ENCODE results near the gene LAMTOR4. TPM values are rescaled to one million over a fixed set of nuclear protein-coding genes. Genes with fewer than 3 reads are reported as not detected.
"Not testable (repeated sequence)": the region's sequence is repeated elsewhere in the genome, so short reads cannot be mapped to it uniquely, and the experiment has no call there.

LAMTOR4 gene
- total RNA-seq, 1 experiment from 2014 or later: 54.8 TPM

- H3K36me3 ChIP-seq, H3K4me3 ChIP-seq, DNase-seq, H3K27me3 ChIP-seq, H3K9me3 ChIP-seq: not testable (repeated sequence)
Observed at GRCh38 chr7:100195901-100196322, 47.2 kb downstream of the LAMTOR4 start.

DNA sequence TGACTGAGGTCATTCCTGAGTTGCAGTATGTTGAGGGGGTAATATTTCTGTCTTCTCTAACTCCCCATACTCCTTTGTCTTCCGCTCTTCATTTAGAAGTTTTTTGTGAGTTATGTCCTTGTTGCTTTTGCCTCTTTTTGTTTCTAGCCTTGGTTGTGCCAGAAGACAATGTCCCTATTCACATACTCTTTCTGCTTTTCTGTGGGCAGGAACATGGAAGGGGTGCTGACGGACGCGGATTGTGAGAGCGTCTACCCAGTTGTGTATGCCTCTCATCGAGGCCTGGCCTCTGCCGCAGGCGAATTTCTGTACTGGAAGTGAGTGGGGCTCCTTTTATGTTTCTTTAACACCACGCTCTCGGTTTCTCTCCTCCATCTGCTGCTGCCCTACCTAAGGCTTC lies 49.5 kb downstream of the LAMTOR4 start:
- peaks cover 4% of the 10 kb centered on the region; the same call in 1 of the 2 replicates for H3K27me3 ChIP-seq
- H3K36me3 ChIP-seq: no peaks in the 10 kb centered on the region
- no peaks in the 10 kb centered on the region for H3K9me3 ChIP-seq
- no peak for DNase-seq
- H3K4me3 ChIP-seq: no peak overlapping the region

DNA sequence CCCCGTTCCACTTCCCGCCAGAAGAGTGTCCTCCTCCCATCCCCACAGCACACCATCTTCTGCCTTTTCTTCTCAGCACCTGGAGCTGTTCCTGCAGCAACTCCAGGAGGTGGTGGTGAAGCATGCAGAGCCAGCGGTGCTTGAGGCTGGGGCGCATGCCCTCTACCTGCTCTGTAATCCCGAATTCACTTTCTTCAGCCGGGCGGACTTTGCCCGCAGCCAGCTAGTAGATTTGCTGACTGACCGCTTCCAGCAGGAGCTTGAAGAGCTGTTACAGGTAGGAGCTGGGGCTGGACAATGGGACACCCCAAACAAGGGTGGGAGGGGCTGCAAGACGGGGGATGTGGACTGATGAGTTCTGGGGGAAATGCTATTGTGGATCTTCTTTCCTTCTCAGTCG lies 52.0 kb downstream of the LAMTOR4 start:
- Histone ChIP-seq H3K4me3 (no peak overlapping the region), H3K36me3 (no peaks in the 10 kb centered on the region), H3K27me3 (peaks cover 4% of the 10 kb centered on the region; the same call in 1 of the 2 replicates), H3K9me3 (no peaks in the 10 kb centered on the region)
- no peak for DNase-seq

Other genes with a start within 250 kb of the LAMTOR4 start
- gene TRIM4, start 229.4 kb upstream of the LAMTOR4 start, total RNA-seq (2014; rRNA removed; shearing (Covaris generic); ENCODE audit: low replicate concordance): 9.1 and 11.3 TPM in 2 replicates
- not detected in 2 replicates for gene GJC3, start 219.3 kb upstream of the LAMTOR4 start, total RNA-seq (2014; rRNA removed; shearing (Covaris generic); ENCODE audit: low replicate concordance)
- gene AZGP1, start 172.9 kb upstream of the LAMTOR4 start, total RNA-seq (2014; rRNA removed; shearing (Covaris generic); ENCODE audit: low replicate concordance): not detected in 2 replicates
- 8.6 and 14.5 TPM in 2 replicates for gene ZKSCAN1, start 133.3 kb upstream of the LAMTOR4 start, total RNA-seq (2014; rRNA removed; shearing (Covaris generic); ENCODE audit: low replicate concordance)
- 3.6 and 6.3 TPM in 2 replicates for gene ZSCAN21, start 99.1 kb upstream of the LAMTOR4 start, total RNA-seq (2014; rRNA removed; shearing (Covaris generic); ENCODE audit: low replicate concordance)
- gene ZNF3, start 67.2 kb upstream of the LAMTOR4 start, total RNA-seq (2014; rRNA removed; shearing (Covaris generic); ENCODE audit: low replicate concordance): 11.0 and 39.4 TPM in 2 replicates
- gene COPS6, start 59.9 kb upstream of the LAMTOR4 start, total RNA-seq (2014; rRNA removed; shearing (Covaris generic); ENCODE audit: low replicate concordance): 58.3 and 78.2 TPM in 2 replicates
- gene MCM7, start 47.5 kb upstream of the LAMTOR4 start, total RNA-seq (2014; rRNA removed; shearing (Covaris generic); ENCODE audit: low replicate concordance): 121 and 191 TPM in 2 replicates
- 16.8 and 28.4 TPM in 2 replicates for gene AP4M1, start 47.3 kb upstream of the LAMTOR4 start, total RNA-seq (2014; rRNA removed; shearing (Covaris generic); ENCODE audit: low replicate concordance)
- 10.8 and 30.6 TPM in 2 replicates for gene TAF6, start 29.6 kb upstream of the LAMTOR4 start, total RNA-seq (2014; rRNA removed; shearing (Covaris generic); ENCODE audit: low replicate concordance)
- 11.4 and 26.6 TPM in 2 replicates for gene CNPY4, start 29.3 kb upstream of the LAMTOR4 start, total RNA-seq (2014; rRNA removed; shearing (Covaris generic); ENCODE audit: low replicate concordance)
- 1.9 TPM in 1 of 2 replicates, not detected in the other for gene MBLAC1, start 22.0 kb upstream of the LAMTOR4 start, total RNA-seq (2014; rRNA removed; shearing (Covaris generic); ENCODE audit: low replicate concordance)
- 0.22 and 3.0 TPM in 2 replicates for gene TRAPPC14, start 9.8 kb downstream of the LAMTOR4 start, total RNA-seq (2014; rRNA removed; shearing (Covaris generic); ENCODE audit: low replicate concordance)
- gene GAL3ST4, start 19.7 kb downstream of the LAMTOR4 start, total RNA-seq (2014; rRNA removed; shearing (Covaris generic); ENCODE audit: low replicate concordance): 0.44 TPM in 1 of 2 replicates, not detected in the other
- 0.33 TPM in 1 of 2 replicates, not detected in the other for gene GPC2, start 28.5 kb downstream of the LAMTOR4 start, total RNA-seq (2014; rRNA removed; shearing (Covaris generic); ENCODE audit: low replicate concordance)
- 0.13 TPM in 1 of 2 replicates, not detected in the other for gene STAG3, start 29.0 kb downstream of the LAMTOR4 start, total RNA-seq (2014; rRNA removed; shearing (Covaris generic); ENCODE audit: low replicate concordance)
- not detected in 2 replicates for gene PVRIG, start 71.0 kb downstream of the LAMTOR4 start, total RNA-seq (2014; rRNA removed; shearing (Covaris generic); ENCODE audit: low replicate concordance)
- not detected in 2 replicates for gene SPDYE3, start 158.8 kb downstream of the LAMTOR4 start, total RNA-seq (2014; rRNA removed; shearing (Covaris generic); ENCODE audit: low replicate concordance)
- gene PILRB, start 209.2 kb downstream of the LAMTOR4 start, total RNA-seq (2014; rRNA removed; shearing (Covaris generic); ENCODE audit: low replicate concordance): 6.2 and 7.2 TPM in 2 replicates
- gene PILRA, start 224.6 kb downstream of the LAMTOR4 start, total RNA-seq (2014; rRNA removed; shearing (Covaris generic); ENCODE audit: low replicate concordance): not detected in 2 replicates